Neural progenitor cell (in vitro differentiated cells): ENCODE results near the gene RHOF. TPM values are rescaled to one million over a fixed set of nuclear protein-coding genes. Genes with fewer than 3 reads are reported as not detected.

Experiments used
- DNase-seq: peaks from one replicate; pipeline ENCODE4 v3.0.0-alpha.2; 2016; ENCODE audit warnings: low spot score
- H2AFZ ChIP-seq: fragments of 200-600 bp; sonication (generic); replicated peaks from 2 replicates; pipeline ENCODE4 v1.6.1; 2016; ENCODE audit warnings: antibody characterized with exemption
- H3F3A ChIP-seq: fragments of 200-600 bp; sonication (generic); 2 replicates; pipeline ENCODE4 v1.6.1; 2016; ENCODE audit warnings: antibody characterized with exemption, low read depth
- H3K27ac ChIP-seq: fragments of 200-600 bp; sonication (generic); 2 replicates; pipeline ENCODE4 v1.5.1; 2016; ENCODE audit warnings: mild to moderate bottlenecking
- H3K27me3 ChIP-seq: fragments of 200-600 bp; sonication (generic); 2 replicates; pipeline ENCODE4 v1.6.1; 2016; ENCODE audit warnings: mild to moderate bottlenecking, moderate library complexity
- H3K36me3 ChIP-seq: fragments of 200-600 bp; sonication (generic); 2 replicates; pipeline ENCODE4 v1.5.1; 2016
- H3K4me1 ChIP-seq: fragments of 200-600 bp; sonication (generic); 2 replicates; pipeline ENCODE4 v1.6.1; 2016; ENCODE audit warnings: mixed run types
- H3K4me2 ChIP-seq: fragments of 200-600 bp; sonication (generic); 2 replicates; pipeline ENCODE4 v1.6.1; 2016
- H3K4me3 ChIP-seq: fragments of 200-600 bp; sonication (generic); 2 replicates; pipeline ENCODE4 v1.5.1; 2016
- H3K79me2 ChIP-seq: fragments of 200-600 bp; sonication (generic); 2 replicates; pipeline ENCODE4 v1.6.1; 2016; ENCODE audit warnings: low read depth
- H3K9ac ChIP-seq: fragments of 200-600 bp; sonication (generic); 2 replicates; pipeline ENCODE4 v1.6.1; 2016
- H3K9me3 ChIP-seq: fragments of 200-600 bp; sonication (generic); 2 replicates; pipeline ENCODE4 v1.5.1; 2016; ENCODE audit warnings: low read depth
- H4K20me1 ChIP-seq: fragments of 200-600 bp; sonication (generic); 2 replicates; pipeline ENCODE4 v1.6.1; 2016; ENCODE audit warnings: low read depth
- H3K27ac Mint-ChIP-seq: 3 replicates; pipeline ENCODE4 v1.8.0; 2021; ENCODE audit warnings: mixed read lengths
- H3K27me3 Mint-ChIP-seq: 2 replicates; pipeline ENCODE4 v1.8.0; 2022; ENCODE audit warnings: low read depth, mild to moderate bottlenecking, inconsistent platforms, moderate library complexity, mixed read lengths; ENCODE audit not compliant: insufficient read depth
- H3K36me3 Mint-ChIP-seq: 3 replicates; pipeline ENCODE4 v1.8.0; 2021; ENCODE audit warnings: mixed read lengths
- H3K4me1 Mint-ChIP-seq: 3 replicates; pipeline ENCODE4 v1.8.0; 2021; ENCODE audit warnings: mixed read lengths
- H3K4me3 Mint-ChIP-seq: 3 replicates; pipeline ENCODE4 v1.8.0; 2021; ENCODE audit warnings: mild to moderate bottlenecking, moderate library complexity, mixed read lengths
- H3K9me3 Mint-ChIP-seq: 3 replicates; pipeline ENCODE4 v1.8.0; 2020; ENCODE audit warnings: mixed read lengths
- EZH2 ChIP-seq: fragments of 200-600 bp; sonication (generic); IDR thresholded peaks from 2 replicates; pipeline ENCODE4 v1.6.1; 2017; ENCODE audit warnings: antibody characterized with exemption, mild to moderate bottlenecking, moderate library complexity
- EZH2phosphoT487 ChIP-seq: fragments of 200-600 bp; sonication (generic); IDR thresholded peaks from 2 replicates; pipeline ENCODE4 v1.6.1; 2017; ENCODE audit warnings: antibody characterized with exemption
- total RNA-seq: library from RNA; depleted of rRNA; stranded (reverse); fragments of >200 nt; gene quantifications from 2 replicates; pipeline ENCODE4 v1.2.3, GENCODE V29; 2015; ENCODE audit warnings: low replicate concordance
- TF ChIP-seq, protein P1 (sequence below): fragments of 200-600 bp; sonication (generic); IDR thresholded peaks from 2 replicates; pipeline ENCODE4 v1.5.1; 2017; ENCODE audit warnings: antibody characterized with exemption, mild to moderate bottlenecking

The RHOF gene
- total RNA-seq, 1 donor from 2014 or later, result 20.1 TPM

DNA sequence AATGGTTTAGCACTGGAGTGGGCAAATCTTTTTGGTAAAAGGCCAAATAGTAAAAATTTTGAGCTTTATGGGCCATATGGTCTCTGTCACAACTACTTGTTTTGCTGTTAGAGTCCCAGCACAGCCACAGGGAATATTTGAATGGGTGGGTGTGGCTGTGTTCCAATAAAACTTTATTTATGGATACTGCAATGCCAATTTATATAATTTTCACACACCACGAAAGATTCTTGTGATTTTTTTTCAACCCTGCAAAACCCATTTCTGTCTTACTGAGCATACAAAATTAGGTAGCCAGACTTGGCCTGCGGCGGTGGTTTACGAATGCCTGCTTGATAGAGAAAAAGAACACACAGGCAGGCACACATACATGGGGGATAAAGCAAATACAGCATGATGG, 52.6 kb downstream of the RHOF start:
- H4K20me1 ChIP-seq, result no peaks in the 10 kb centered on the region
- no peaks in the 10 kb centered on the region for H3K79me2 ChIP-seq
- TF ChIP-seq EZH2 (no peak), EZH2phosphoT487 (no peak)
- TF ChIP-seq, protein P1, sequence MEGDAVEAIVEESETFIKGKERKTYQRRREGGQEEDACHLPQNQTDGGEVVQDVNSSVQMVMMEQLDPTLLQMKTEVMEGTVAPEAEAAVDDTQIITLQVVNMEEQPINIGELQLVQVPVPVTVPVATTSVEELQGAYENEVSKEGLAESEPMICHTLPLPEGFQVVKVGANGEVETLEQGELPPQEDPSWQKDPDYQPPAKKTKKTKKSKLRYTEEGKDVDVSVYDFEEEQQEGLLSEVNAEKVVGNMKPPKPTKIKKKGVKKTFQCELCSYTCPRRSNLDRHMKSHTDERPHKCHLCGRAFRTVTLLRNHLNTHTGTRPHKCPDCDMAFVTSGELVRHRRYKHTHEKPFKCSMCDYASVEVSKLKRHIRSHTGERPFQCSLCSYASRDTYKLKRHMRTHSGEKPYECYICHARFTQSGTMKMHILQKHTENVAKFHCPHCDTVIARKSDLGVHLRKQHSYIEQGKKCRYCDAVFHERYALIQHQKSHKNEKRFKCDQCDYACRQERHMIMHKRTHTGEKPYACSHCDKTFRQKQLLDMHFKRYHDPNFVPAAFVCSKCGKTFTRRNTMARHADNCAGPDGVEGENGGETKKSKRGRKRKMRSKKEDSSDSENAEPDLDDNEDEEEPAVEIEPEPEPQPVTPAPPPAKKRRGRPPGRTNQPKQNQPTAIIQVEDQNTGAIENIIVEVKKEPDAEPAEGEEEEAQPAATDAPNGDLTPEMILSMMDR, result no peak
- H2AFZ ChIP-seq, result no peak overlapping the region
- no peaks in the 10 kb centered on the region for H3F3A ChIP-seq
- no peak for DNase-seq
- no peaks in the 10 kb centered on the region for H3K9me3 ChIP-seq
- no peak overlapping the region for H3K27ac ChIP-seq
- H3K4me1 ChIP-seq, result no peaks in the 10 kb centered on the region
- no peaks in the 10 kb centered on the region for H3K27me3 Mint-ChIP-seq
- no peak overlapping the region for H3K27ac Mint-ChIP-seq
- H3K4me2 ChIP-seq, result no peak overlapping the region
- no peaks in the 10 kb centered on the region for H3K36me3 Mint-ChIP-seq
- no peaks in the 10 kb centered on the region for H3K36me3 ChIP-seq
- H3K4me1 Mint-ChIP-seq, result peaks cover 11% of the 10 kb centered on the region
- H3K4me3 Mint-ChIP-seq, result no peak overlapping the region
- no peak overlapping the region for H3K9ac ChIP-seq
- H3K27me3 ChIP-seq, result no peaks in the 10 kb centered on the region
- H3K4me3 ChIP-seq, result no peak overlapping the region
- H3K9me3 Mint-ChIP-seq, result no peaks in the 10 kb centered on the region

DNA sequence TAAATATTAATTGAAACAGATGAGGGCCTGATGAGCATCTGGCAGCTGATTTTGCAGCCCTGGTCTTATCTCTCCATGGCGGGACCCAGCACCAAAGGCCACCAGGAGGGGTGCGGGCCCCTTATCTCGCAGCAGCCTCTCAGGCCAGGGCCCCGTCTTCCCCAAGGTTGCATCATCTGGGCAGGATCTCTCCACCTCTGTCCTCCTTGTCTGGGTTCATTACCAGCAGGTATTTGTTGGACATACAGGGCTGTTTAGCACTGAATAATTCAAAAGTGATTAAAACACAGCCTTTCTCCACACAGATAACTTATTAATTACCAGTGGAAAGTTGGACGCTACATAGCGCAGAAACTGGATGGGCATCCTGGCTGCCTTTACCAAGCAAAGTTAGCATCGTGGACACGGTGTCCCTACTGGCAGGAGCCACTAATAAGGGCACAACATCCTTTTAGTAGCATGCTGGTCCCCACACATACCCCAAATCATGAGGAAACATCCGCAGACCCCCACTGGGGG, 55.1 kb downstream of the RHOF start:
- no peaks in the 10 kb centered on the region for H3K27me3 ChIP-seq
- H3K36me3 ChIP-seq, result no peaks in the 10 kb centered on the region
- no peaks in the 10 kb centered on the region for H3K27me3 Mint-ChIP-seq
- no peak overlapping the region for H3K4me2 ChIP-seq
- H3K4me3 Mint-ChIP-seq, result no peak overlapping the region
- TF ChIP-seq, protein P1, result no peak
- TF ChIP-seq EZH2phosphoT487 (no peak), EZH2 (no peak)
- H3K27ac Mint-ChIP-seq, result no peak overlapping the region
- no peak overlapping the region for H3K27ac ChIP-seq
- H3K4me3 ChIP-seq, result no peak overlapping the region
- peaks cover 11% of the 10 kb centered on the region for H3K4me1 Mint-ChIP-seq
- no peaks in the 10 kb centered on the region for H4K20me1 ChIP-seq
- DNase-seq, result no peak
- H3K9me3 Mint-ChIP-seq, result no peaks in the 10 kb centered on the region
- no peaks in the 10 kb centered on the region for H3K9me3 ChIP-seq
- H3F3A ChIP-seq, result no peaks in the 10 kb centered on the region
- H2AFZ ChIP-seq, result no peak overlapping the region
- H3K9ac ChIP-seq, result no peak overlapping the region
- H3K79me2 ChIP-seq, result no peaks in the 10 kb centered on the region
- H3K36me3 Mint-ChIP-seq, result no peaks in the 10 kb centered on the region
- H3K4me1 ChIP-seq, result no peaks in the 10 kb centered on the region

DNA sequence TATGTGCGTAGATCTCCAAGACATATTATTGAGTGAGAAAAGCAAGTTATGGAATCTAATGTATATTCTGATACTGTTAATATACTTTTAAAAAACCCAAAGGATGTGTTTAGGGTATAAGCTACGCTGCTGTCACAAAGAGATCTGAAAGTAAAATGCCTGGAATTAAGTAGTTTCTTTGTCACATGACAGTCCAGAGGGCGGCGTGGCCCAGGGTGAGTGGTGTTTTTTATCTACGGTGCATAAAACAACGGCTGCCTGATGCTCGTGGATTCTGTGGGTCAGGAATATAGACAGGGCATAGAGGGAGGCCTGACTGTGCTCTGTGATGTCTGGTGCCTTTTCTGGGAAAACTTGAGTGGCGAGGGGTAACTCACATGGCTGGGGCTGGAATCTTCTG, 59.6 kb downstream of the RHOF start:
- no peaks in the 10 kb centered on the region for H4K20me1 ChIP-seq
- Mint-ChIP-seq H3K27ac (peak overlapping the region; percentile 39), H3K4me3 (no peak overlapping the region), H3K36me3 (no peaks in the 10 kb centered on the region), H3K27me3 (no peaks in the 10 kb centered on the region), H3K4me1 (peaks cover 3% of the 10 kb centered on the region), H3K9me3 (no peaks in the 10 kb centered on the region)
- no peak overlapping the region for H3K27ac ChIP-seq
- no peak for TF ChIP-seq EZH2phosphoT487
- no peak for TF ChIP-seq EZH2
- TF ChIP-seq, protein P1, result no peak
- H3K79me2 ChIP-seq, result no peaks in the 10 kb centered on the region
- no peaks in the 10 kb centered on the region for H3K36me3 ChIP-seq
- DNase-seq, result no peak
- H2AFZ ChIP-seq, result no peak overlapping the region
- H3K9ac ChIP-seq, result no peak overlapping the region
- no peaks in the 10 kb centered on the region for H3F3A ChIP-seq
- no peak overlapping the region for H3K4me3 ChIP-seq
- H3K9me3 ChIP-seq, result no peaks in the 10 kb centered on the region
- H3K4me2 ChIP-seq, result no peak overlapping the region
- H3K4me1 ChIP-seq, result no peaks in the 10 kb centered on the region
- H3K27me3 ChIP-seq, result no peaks in the 10 kb centered on the region
